ENCODE measurements around the gene TAS2R50.

Gene TAS2R50

GRCh38 chr12:10939163-10939562, 47.5 kb downstream of the TAS2R50 start, which contains the start of gene TAS2R14:
TSS of gene TAS2R14 (minus strand) at chr12:10939263. CDS start at chr12:10939207, 56 bp downstream.
- TF ChIP-seq CTCF (IDR thresholded peaks at IDR 0.05; ENCODE audit: low read depth, low read length): no peak
- DNase-seq (ENCODE audit: extremely low read depth, low read depth): no peak

GRCh38 chr12:10936506-10936905, 50.2 kb downstream of the TAS2R50 start:
- DNase-seq (ENCODE audit: extremely low read depth, low read depth): no peak

More at GRCh38 chr12:10936506-10936905, 50.2 kb downstream of the TAS2R50 start:
- no peak for TF ChIP-seq CTCF (IDR thresholded peaks at IDR 0.05; ENCODE audit: low read depth, low read length)

Measured in AG09319 (cell line).